GM18861 (cell line): Measurements from ENCODE around the gene MRPL44.
"Not testable (repeated sequence)": the region's sequence is repeated elsewhere in the genome, so short reads cannot be mapped to it uniquely, and the experiment has no call there.

Source experiments
- ATAC-seq: cut with Tn5 transposase; IDR thresholded peaks from one replicate; pipeline ENCODE4 v1.9.1; 2021; ENCODE audit not compliant: unreplicated experiment

Gene MRPL44

GRCh38 chr2:224000662-224001061 lies 43.4 kb downstream of the MRPL44 start:
- not testable (repeated sequence) for ATAC-seq

GRCh38 chr2:224004105-224004695 lies 46.9 kb downstream of the MRPL44 start:
- ATAC-seq = no peak

GRCh38 chr2:224008702-224009261 lies 51.5 kb downstream of the MRPL44 start:
- no peak for ATAC-seq

- ATAC-seq = no peak
Observed at GRCh38 chr2:224009605-224010315, 52.5 kb downstream of the MRPL44 start.

GRCh38 chr2:224011837-224012236 lies 54.6 kb downstream of the MRPL44 start:
- ATAC-seq = no peak

- ATAC-seq = no peak
Observed at GRCh38 chr2:224014336-224014735, 57.1 kb downstream of the MRPL44 start.

GRCh38 chr2:224016963-224017362 lies 59.7 kb downstream of the MRPL44 start:
- ATAC-seq = no peak
